Astrocyte (in vitro differentiated cells and primary cell): ENCODE results near the gene JAKMIP3. TPM values are rescaled to one million over a fixed set of nuclear protein-coding genes. Genes with fewer than 3 reads are reported as not detected.

Experiments used
- DNase-seq: peaks from one replicate; pipeline ENCODE4 v3.0.0-alpha.2; 2010; ENCODE audit warnings: low read depth
- FAIRE-seq: peaks from 2 replicates; lab custom pipeline; 2011; peaks lifted over from hg19 to GRCh38; lab: Jason Lieb, UNC
- H2AFZ ChIP-seq: 2 replicates; pipeline ENCODE4 v1.6.0; 2012; ENCODE audit warnings: low read depth, low read length, inconsistent platforms
- H3K27ac ChIP-seq: 2 replicates; pipeline ENCODE4 v1.5.1; 2011; ENCODE audit warnings: low read depth, low read length, inconsistent platforms
- H3K27me3 ChIP-seq: 2 replicates; pipeline ENCODE4 v1.6.0; 2011; ENCODE audit warnings: low read length, inconsistent platforms; ENCODE audit not compliant: insufficient read depth
- H3K36me3 ChIP-seq: 2 replicates; pipeline ENCODE4 v1.5.1; 2011; ENCODE audit warnings: low read length, inconsistent platforms; ENCODE audit not compliant: insufficient read depth
- H3K4me1 ChIP-seq: 2 replicates; pipeline ENCODE4 v1.5.1; 2011; ENCODE audit warnings: low read length, inconsistent platforms; ENCODE audit not compliant: insufficient read depth
- H3K4me2 ChIP-seq: 2 replicates; pipeline ENCODE4 v1.6.0; 2012; ENCODE audit warnings: low read length, inconsistent platforms
- H3K4me3 ChIP-seq: 2 replicates; pipeline ENCODE4 v1.5.1; 2011; ENCODE audit warnings: low read depth, mild to moderate bottlenecking, low read length, inconsistent platforms; ENCODE audit not compliant: insufficient read depth
- H3K79me2 ChIP-seq: 2 replicates; pipeline ENCODE4 v1.6.0; 2012; ENCODE audit warnings: mild to moderate bottlenecking, low read length, inconsistent platforms; ENCODE audit not compliant: insufficient read depth
- H3K9ac ChIP-seq: 2 replicates; pipeline ENCODE4 v1.6.0; 2012; ENCODE audit warnings: mild to moderate bottlenecking, low read length, inconsistent platforms
- H3K9me3 ChIP-seq: 2 replicates; pipeline ENCODE4 v1.5.1; 2012; ENCODE audit warnings: low read depth, mild to moderate bottlenecking, low read length, inconsistent platforms; ENCODE audit not compliant: insufficient read depth
- H4K20me1 ChIP-seq: 2 replicates; pipeline ENCODE4 v1.6.0; 2012; ENCODE audit warnings: low read length, inconsistent platforms; ENCODE audit not compliant: insufficient read depth
- H3K27ac Mint-ChIP-seq: one replicate; pipeline ENCODE4 v1.8.0; 2021; ENCODE audit warnings: mild to moderate bottlenecking, mixed read lengths; ENCODE audit not compliant: unreplicated experiment
- H3K27me3 Mint-ChIP-seq: one replicate; pipeline ENCODE4 v1.8.0; 2021; ENCODE audit warnings: low read depth, mixed read lengths; ENCODE audit not compliant: unreplicated experiment
- H3K36me3 Mint-ChIP-seq: one replicate; pipeline ENCODE4 v1.8.0; 2021; ENCODE audit warnings: low read depth, mixed read lengths; ENCODE audit not compliant: unreplicated experiment
- H3K4me1 Mint-ChIP-seq: one replicate; pipeline ENCODE4 v1.8.0; 2021; ENCODE audit warnings: low read depth, mixed read lengths; ENCODE audit not compliant: unreplicated experiment
- H3K4me3 Mint-ChIP-seq: one replicate; pipeline ENCODE4 v1.8.0; 2021; ENCODE audit warnings: mild to moderate bottlenecking, moderate library complexity, mixed read lengths; ENCODE audit not compliant: unreplicated experiment
- H3K9me3 Mint-ChIP-seq: one replicate; pipeline ENCODE4 v1.8.0; 2021; ENCODE audit warnings: mild to moderate bottlenecking, mixed read lengths; ENCODE audit not compliant: unreplicated experiment
- EZH2 ChIP-seq: IDR thresholded peaks from 2 replicates; pipeline ENCODE4 v1.6.1; 2012; ENCODE audit warnings: mild to moderate bottlenecking, low read length, inconsistent platforms; ENCODE audit not compliant: insufficient read depth
- total RNA-seq: library from RNA; stranded (reverse); gene quantifications from 2 replicates; pipeline ENCODE4 v1.2.1, GENCODE V29; 2021
- TF ChIP-seq, protein P1 (sequence below): IDR thresholded peaks from 2 replicates; pipeline ENCODE4 v1.5.1; 2011; ENCODE audit warnings: low read depth, mild to moderate bottlenecking, inconsistent platforms, low read length, moderate library complexity; ENCODE audit not compliant: insufficient read depth

Gene JAKMIP3
- total RNA-seq, 1 donor from 2014 or later: 0.54 TPM

DNA sequence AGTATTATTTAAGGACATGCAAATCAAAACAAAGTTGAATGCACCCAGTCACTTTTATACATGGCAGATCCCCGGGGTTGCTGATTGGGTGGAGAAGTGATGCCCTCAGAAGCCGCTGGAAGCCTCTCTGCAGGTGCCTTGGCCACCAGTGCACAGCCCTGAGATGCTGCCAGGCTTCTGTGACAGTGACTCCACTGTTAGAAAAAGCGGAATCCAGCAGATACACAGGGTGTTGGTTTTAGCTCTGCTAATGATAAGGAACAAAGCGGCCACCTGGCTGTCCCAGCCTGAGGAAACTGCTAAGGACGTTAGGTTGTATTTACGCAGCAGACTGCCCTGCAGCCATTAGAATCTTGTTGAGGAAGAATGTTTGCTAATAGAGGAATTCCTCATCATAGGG is 47.5 kb downstream of the JAKMIP3 start:
- Histone ChIP-seq H3K79me2 (no peaks in the 10 kb centered on the region), H3K4me1 (no peaks in the 10 kb centered on the region), H3K4me3 (no peak overlapping the region), H3K27me3 (no peaks in the 10 kb centered on the region), H3K27ac (no peak overlapping the region), H3K4me2 (no peak overlapping the region), H3K36me3 (no peaks in the 10 kb centered on the region), H4K20me1 (no peaks in the 10 kb centered on the region), H3K9me3 (no peaks in the 10 kb centered on the region), H3K9ac (no peak overlapping the region), H2AFZ (no peak overlapping the region)
- DNase-seq (no peak), FAIRE-seq (no peak)
- no peaks in the 10 kb centered on the region for H3K36me3 Mint-ChIP-seq
- H3K27ac Mint-ChIP-seq: peak overlapping the region; percentile 62
- no peaks in the 10 kb centered on the region for H3K9me3 Mint-ChIP-seq
- H3K4me1 Mint-ChIP-seq: no peaks in the 10 kb centered on the region
- TF ChIP-seq, protein P1, sequence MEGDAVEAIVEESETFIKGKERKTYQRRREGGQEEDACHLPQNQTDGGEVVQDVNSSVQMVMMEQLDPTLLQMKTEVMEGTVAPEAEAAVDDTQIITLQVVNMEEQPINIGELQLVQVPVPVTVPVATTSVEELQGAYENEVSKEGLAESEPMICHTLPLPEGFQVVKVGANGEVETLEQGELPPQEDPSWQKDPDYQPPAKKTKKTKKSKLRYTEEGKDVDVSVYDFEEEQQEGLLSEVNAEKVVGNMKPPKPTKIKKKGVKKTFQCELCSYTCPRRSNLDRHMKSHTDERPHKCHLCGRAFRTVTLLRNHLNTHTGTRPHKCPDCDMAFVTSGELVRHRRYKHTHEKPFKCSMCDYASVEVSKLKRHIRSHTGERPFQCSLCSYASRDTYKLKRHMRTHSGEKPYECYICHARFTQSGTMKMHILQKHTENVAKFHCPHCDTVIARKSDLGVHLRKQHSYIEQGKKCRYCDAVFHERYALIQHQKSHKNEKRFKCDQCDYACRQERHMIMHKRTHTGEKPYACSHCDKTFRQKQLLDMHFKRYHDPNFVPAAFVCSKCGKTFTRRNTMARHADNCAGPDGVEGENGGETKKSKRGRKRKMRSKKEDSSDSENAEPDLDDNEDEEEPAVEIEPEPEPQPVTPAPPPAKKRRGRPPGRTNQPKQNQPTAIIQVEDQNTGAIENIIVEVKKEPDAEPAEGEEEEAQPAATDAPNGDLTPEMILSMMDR: no peak
- no peak for TF ChIP-seq EZH2
- H3K27me3 Mint-ChIP-seq: peaks cover 48% of the 10 kb centered on the region
- no peak overlapping the region for H3K4me3 Mint-ChIP-seq

DNA sequence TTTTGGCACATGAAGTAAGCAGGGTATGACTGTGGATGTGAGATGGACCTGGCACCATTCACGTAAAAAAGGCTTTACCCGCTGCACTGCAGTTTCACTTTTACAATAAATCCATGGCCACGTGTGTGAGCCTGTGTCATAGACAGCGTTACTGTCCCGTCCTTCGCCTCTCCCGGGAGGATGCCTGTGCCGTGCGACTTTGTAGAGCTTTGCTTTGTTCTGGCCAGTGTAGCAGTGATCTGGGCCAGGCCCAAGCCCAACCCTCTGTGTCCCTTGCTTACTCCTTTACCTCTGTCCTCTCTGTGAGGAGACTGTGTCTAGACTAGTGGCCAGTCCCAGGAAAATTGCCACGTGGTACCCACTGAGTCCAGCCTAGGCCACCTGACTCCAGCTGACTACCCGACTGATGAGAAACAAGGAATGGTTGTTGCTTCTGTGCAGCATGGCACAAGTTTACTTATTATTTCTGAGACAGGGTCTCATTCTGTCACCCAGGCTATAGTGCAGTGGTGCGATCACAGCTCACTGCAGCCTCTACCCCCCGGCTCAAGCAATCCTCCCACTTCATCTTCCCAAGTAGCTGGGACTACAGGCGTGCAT is 48.1 kb downstream of the JAKMIP3 start:
- Histone ChIP-seq H3K4me2 (no peak overlapping the region), H3K79me2 (no peaks in the 10 kb centered on the region), H4K20me1 (no peaks in the 10 kb centered on the region), H3K4me3 (no peak overlapping the region), H3K36me3 (no peaks in the 10 kb centered on the region), H3K27me3 (no peaks in the 10 kb centered on the region), H2AFZ (no peak overlapping the region), H3K27ac (no peak overlapping the region), H3K9ac (no peak overlapping the region), H3K9me3 (no peaks in the 10 kb centered on the region), H3K4me1 (no peaks in the 10 kb centered on the region)
- Mint-ChIP-seq H3K9me3 (no peaks in the 10 kb centered on the region), H3K4me1 (no peaks in the 10 kb centered on the region), H3K36me3 (no peaks in the 10 kb centered on the region), H3K27ac (no peak overlapping the region), H3K4me3 (no peak overlapping the region), H3K27me3 (peaks cover 51% of the 10 kb centered on the region)
- FAIRE-seq (no peak), DNase-seq (no peak)
- TF ChIP-seq EZH2: no peak
- TF ChIP-seq, protein P1: no peak

DNA sequence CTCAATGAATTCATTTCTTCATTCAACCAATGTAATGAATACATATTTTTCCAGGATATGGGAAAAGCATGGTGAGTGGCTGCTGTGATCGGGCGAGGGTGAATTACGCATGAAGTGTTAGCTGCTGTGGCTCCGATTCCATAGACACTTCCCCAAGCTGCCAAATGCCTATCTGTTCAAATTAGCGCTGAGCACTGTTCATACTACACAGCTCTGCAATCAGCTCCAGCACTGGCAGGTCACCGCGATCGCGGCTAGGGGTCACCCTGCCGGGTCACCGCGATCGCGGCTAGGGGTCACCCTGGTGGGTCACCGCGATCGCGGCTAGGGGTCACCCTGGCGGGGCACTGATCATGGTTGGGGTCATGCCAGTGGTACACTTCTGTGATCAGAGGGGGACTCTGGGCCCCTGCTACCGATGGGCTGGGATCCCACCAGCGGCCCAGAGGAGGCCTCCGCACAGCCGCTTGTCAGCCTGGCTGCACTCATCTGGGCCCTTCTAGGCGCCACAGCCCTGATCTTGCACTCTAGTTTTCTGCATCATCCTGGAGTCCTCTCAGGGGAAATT is 49.3 kb downstream of the JAKMIP3 start:
- no peak overlapping the region for H3K27ac Mint-ChIP-seq
- H3K27ac ChIP-seq: no peak overlapping the region
- no peaks in the 10 kb centered on the region for H3K9me3 Mint-ChIP-seq
- no peak for TF ChIP-seq EZH2
- FAIRE-seq (no peak), DNase-seq (no peak)
- no peak overlapping the region for H3K9ac ChIP-seq
- H2AFZ ChIP-seq: no peak overlapping the region
- H3K27me3 ChIP-seq: no peaks in the 10 kb centered on the region
- no peak overlapping the region for H3K4me2 ChIP-seq
- peaks cover 56% of the 10 kb centered on the region for H3K27me3 Mint-ChIP-seq
- H3K4me3 Mint-ChIP-seq: no peak overlapping the region
- no peaks in the 10 kb centered on the region for H3K79me2 ChIP-seq
- H3K36me3 Mint-ChIP-seq: no peaks in the 10 kb centered on the region
- no peak overlapping the region for H3K4me3 ChIP-seq
- no peaks in the 10 kb centered on the region for H4K20me1 ChIP-seq
- H3K9me3 ChIP-seq: no peaks in the 10 kb centered on the region
- no peaks in the 10 kb centered on the region for H3K4me1 ChIP-seq
- no peaks in the 10 kb centered on the region for H3K4me1 Mint-ChIP-seq
- H3K36me3 ChIP-seq: no peaks in the 10 kb centered on the region

Other genes with a start within 250 kb of the JAKMIP3 start
- gene PPP2R2D, start 164.9 kb upstream of the JAKMIP3 start, total RNA-seq: 32.5 and 33.7 TPM in 2 replicates
- gene BNIP3, start 84.0 kb upstream of the JAKMIP3 start, total RNA-seq: 112 and 141 TPM in 2 replicates
- gene DPYSL4, start 121.0 kb downstream of the JAKMIP3 start, total RNA-seq: 25.8 and 26.1 TPM in 2 replicates
- gene STK32C, start 242.0 kb downstream of the JAKMIP3 start, total RNA-seq: 12.3 and 13.6 TPM in 2 replicates